ENCODE results near the gene FXYD1.

The FXYD1 gene

DNA sequence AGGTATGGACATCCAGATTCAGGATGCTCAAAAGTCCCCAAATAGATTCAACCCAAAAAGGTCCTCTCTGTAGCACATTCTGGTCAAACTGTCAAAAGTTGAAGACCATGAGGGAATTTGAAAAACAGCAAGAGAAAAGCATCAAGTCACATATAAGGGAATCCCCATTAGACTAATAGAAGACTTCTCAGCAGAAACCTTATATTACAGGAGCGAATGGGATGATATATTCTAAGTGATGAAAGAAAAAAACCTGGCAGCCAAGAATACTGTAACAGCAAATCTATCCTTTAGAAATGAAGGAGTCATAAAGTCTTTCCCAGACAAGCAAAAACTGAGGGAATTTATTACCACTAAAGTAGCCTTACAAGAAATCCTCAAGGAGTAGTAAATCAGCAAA is 45.6 kb downstream of the FXYD1 start:
- in situ Hi-C loops (cut with MboI; ENCODE audit: low sequenced_read_pairs): no loop called here

DNA sequence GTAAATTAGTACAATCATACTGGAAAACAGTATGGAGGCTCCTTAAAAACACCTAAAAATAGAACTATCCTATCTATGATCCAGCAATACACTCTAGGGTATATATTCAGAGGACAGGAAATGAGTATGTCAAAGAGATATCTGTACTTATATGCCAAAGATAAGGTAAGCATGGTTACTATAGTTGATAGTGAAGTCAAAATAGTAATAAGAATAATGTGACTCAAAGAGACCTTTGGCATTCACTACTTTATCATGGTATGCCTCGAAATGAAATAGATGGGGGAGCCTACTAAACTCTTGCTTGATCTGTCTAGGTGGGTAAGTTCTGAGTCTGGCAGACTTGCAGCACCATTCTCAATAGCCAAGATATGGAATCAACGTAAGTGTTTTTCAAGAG is 46.3 kb downstream of the FXYD1 start:
- in situ Hi-C loops (cut with MboI; ENCODE audit: low sequenced_read_pairs): no loop called here

All from HL-60/S4 treated with phorbol 12-myristate 13-acetate at 8.2 ng/mL for 4 days and 3 days (cell line).